ENCODE results near the gene IRF8.

IRF8 gene

DNA sequence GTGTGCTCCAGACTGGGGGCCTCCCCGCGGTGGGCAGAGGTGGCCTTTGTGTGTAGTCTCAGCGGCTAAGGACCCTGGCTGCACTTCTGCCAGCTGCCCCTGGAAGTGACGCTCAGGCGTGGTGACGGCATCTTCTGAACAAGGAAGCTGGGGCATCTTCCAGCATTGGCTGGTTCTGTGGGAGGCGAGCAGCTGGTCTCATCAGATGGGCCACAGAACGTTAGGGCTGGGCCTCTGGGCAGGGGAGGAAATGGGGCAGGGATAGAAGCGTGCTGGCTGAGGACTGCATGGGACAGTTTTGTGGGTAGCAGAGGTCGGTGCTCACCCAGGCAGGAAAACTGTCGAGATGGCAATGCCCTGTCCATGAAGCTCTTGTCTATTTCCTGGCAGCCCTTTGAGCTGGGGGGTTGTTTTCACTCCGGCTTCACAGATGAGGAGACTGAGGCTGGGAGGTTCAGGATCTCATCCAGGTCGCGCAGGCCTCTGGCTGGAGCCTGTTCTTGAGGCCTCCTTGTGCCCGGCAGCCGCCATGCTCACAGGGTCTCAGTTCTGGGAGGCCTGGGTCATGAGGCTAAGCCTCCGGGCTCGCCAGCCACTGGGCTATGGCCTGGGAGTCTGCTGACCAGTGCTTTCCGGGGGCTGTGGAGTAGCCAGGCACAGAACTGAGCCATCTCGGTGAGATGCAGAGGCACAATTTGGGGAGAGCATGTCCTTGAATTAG, 16.3 kb downstream of the IRF8 start:
- no peak for DNase-seq

DNA sequence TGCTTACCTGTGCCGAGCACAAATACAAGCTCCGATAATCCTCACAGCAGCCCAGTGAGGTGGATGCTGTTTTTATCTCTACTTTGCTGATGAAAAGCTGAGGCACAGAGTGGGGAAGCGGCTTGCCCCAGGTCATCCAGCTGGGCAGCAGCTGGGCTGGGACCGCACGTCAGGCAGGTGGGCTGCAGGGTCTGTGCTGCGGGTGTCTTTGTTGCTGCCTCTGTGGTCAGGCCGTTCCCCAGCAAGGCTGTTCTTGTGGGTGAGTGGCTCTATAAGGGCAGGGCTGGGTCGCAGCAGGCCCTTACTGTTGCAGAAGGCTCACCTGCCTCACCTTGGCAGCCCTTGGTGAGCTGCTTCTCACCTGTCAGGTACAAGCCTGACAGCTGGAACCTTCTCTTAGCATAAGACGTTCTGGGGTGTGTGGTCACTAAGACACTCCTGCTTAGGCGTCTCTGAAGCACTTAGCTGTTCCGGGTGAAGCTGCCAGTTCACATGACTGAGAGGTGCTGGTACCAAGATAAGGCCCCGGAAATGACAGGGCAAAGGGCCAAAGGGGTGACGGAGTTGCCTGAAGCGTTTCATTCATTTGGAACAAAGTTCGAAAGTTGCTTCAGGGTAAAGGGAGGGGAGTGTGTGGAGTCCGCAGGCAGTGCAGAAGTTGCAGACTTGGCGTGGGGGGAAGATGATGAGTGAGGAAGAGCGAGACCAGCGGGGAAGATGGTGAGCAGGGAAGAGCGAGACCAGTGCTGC, 17.4 kb downstream of the IRF8 start:
- no peak for DNase-seq

DNA sequence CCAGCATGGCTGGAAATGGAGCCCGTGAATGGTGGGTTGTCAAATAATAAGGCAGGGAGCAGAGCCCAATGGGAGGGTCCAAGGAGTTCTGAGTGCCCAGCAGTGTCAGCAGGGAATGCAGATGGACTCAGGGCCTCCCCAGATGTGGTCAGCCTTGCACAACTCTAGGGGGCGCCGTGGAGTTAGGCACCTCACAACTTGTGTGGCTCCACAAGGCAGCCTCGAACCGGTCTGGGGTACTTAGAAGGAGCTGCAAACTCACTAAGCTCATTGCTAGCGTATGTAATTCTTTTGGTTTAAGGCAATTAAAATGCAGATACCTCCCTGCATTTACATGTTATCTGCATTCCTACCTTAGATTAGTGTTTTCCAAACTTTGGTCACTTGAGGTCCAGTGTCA, 18.1 kb downstream of the IRF8 start:
- DNase-seq = no peak

DNA sequence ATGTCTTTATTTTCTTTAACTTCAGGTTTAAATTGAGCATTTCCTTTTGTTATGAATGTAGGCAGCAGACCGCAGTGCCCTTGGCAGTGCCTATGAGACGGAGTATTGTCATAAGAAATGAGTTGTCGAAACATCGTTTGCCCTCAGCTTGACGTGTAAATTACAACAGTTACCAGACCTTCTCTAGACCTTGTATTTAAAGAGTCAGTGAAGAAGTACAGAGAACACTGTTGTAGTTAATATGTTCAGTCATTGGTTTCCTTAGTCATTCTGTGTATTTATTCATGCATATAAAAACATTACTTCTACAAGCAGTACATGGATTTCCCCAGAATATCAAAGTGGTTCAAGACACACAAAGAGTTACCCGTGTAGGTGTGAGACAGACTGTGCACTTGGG, 19.0 kb downstream of the IRF8 start:
- DNase-seq = no peak

DNA sequence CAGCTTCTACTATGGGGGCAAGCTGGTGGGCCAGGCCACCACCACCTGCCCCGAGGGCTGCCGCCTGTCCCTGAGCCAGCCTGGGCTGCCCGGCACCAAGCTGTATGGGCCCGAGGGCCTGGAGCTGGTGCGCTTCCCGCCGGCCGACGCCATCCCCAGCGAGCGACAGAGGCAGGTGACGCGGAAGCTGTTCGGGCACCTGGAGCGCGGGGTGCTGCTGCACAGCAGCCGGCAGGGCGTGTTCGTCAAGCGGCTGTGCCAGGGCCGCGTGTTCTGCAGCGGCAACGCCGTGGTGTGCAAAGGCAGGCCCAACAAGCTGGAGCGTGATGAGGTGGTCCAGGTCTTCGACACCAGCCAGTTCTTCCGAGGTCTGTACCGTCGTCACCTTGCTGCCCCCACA, 19.5 kb downstream of the IRF8 start:
- no peak for DNase-seq

GRCh38 chr16:85919271-85920267, 20.6 kb downstream of the IRF8 start:
- no peak for DNase-seq

DNA sequence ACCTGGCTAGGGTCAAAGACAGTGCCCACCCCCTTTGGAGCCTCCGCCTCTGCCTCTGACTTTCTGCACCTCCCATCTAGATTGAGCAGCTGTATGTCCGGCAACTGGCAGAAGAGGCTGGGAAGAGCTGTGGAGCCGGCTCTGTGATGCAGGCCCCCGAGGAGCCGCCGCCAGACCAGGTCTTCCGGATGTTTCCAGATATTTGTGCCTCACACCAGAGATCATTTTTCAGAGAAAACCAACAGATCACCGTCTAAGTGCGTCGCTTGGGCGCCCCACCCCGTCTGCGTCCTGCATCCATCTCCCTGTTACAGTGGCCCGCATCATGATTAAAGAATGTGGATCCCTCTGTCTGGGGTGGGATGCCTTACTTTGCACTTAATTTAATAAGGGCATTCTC, 22.1 kb downstream of the IRF8 start:
- DNase-seq = no peak

DNA sequence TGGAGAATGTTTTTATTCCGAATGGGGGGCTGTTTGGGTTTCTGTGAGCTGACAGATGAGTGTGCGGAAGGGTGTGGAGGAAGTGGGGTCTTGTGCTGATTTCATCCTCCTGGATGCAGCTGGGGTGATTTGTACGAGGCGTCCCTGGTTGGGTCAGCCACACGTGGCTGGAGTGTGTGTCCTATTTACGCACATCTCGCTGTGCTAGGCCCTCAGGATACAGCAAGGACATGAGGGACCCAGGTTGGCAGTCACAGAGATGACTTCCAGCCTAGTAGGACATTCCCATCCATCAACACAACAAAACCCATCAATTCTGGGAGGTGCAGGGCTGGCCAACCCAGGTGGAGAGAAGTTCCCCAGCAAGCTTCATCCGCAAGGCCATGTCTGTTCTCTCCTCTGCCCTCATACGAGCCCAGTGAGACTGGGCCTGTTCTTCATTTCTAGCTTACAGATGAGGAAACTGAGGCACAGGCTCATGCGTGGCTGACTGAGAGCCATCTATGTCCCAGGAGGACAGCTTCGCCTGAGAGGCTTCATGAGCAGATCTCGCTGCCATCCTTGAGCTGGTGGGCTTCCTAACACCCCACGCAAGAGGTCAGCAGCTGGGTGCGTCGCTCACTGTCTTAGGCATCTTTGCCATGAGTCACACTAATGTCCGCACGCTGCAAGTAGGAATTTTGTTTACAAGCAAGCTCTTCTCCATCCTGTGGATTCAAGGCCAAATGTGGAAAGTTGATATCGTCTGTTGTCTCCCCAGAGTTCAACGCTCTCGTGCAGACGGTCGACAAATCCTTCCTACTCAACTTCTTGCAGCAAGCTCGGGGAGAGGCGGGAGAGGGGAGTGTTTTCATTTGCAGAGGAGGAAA, 24.4 kb downstream of the IRF8 start:
- DNase-seq = no peak

- no peak for DNase-seq
Measured at GRCh38 chr16:85924675-85925074, 25.7 kb downstream of the IRF8 start.

DNA sequence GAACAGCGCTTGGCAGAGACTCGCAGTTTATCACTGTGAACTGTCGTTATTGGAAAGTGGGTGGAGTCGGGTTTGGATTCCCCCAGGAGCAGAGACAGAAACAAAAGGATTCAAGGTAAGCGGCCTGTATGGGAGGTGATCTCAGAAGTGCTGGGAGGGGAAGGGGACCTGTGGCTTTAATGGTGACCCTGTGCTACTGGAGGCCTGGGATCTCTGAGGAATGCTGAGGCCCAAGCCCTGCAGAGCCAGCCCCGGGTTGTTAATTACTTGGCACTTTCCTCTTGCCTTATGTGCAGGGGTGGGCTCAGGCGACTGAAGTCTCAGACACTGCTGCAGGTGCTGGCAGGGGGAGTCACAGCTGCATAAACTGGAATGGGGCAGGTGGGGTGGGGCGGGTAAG, 27.4 kb downstream of the IRF8 start:
- DNase-seq = no peak

DNA sequence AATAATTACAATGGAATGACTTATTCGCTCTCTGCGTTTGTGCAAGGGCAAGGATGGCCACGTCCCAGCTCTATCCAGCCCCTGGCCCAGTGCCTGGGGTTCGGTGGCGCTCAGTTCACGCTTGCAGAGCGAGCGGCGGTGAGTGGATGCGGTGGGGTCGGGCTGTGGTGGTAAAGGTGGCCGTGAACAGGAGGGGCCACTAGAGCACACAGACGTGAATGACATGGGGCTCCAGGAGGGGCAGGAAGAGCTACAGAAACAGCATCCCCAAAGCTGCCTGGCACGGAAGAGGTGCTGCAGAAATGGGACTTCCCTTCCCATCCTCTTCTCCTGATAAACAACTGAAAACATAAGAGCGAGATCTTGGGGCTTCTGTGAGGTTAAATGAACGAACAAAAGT, 28.4 kb downstream of the IRF8 start:
- no peak for DNase-seq

- DNase-seq = no peak
Measured at GRCh38 chr16:85927959-85928358, 29.0 kb downstream of the IRF8 start.

DNA sequence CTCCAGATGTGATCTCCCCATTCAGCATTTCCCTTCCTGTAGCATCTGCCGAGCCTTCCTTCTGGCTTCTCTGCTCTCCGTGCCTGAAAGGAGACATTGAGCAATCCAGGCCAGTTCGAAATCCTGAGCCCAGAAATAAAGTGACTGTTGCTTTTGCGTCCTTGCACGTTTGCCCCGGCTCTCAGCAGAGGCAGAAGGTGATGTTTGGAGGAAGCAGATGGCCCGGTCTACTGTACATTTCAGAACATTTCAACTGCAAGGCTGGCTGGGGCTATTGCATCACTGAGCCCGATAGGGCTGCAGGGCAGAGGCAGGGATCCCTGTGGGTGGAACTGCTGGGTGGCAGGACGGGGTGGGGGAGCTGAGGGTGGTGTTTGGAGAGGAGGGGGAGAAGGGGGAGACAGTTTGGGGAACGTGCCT, 29.4 kb downstream of the IRF8 start:
- no peak for DNase-seq

GRCh38 chr16:85929259-85929721, 30.3 kb downstream of the IRF8 start:
- DNase-seq = no peak

DNA sequence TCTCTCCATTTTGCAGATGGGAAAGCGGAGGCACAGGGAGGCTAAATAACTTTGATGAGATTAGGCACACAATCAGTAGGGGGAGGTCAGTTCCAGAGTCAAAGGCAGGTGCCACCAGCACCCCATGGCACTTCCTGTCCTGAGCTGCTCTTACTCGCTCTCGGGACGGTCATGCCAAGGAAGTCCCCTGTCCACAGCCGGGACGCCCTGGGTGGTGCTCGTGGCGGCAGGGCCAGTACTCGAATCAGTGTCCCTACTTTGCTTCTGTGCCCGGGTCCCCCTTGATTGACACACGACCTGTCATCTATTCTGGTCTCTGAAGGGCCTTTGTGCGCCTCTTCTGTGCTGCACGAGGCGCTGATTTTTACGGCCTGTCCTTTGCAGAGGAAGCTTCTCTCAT, 31.3 kb downstream of the IRF8 start:
- no peak for DNase-seq

- no peak for DNase-seq
Measured at GRCh38 chr16:85931596-85932402, 32.8 kb downstream of the IRF8 start.

DNA sequence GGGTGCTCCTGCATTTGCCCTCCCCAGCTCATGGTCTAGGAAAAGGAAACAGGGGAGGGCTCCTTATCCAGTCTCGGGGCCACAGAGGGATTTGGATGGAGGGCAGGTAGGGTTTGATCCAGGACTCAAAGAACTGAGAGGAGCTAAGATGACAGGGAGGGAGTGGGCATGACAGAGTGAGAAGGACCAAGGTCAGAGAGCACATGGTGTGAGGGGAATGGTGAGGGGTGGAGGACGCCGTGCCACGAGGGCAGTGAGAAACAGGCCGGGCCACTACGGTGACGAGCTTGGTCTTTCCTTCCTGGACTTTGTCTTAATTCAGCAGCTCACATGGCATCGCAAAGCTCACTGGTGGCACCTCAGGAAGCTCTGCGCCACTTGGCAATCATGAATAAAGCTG, 35.2 kb downstream of the IRF8 start:
- no peak for DNase-seq

GRCh38 chr16:85935391-85935973, 36.5 kb downstream of the IRF8 start:
- no peak for DNase-seq

DNA sequence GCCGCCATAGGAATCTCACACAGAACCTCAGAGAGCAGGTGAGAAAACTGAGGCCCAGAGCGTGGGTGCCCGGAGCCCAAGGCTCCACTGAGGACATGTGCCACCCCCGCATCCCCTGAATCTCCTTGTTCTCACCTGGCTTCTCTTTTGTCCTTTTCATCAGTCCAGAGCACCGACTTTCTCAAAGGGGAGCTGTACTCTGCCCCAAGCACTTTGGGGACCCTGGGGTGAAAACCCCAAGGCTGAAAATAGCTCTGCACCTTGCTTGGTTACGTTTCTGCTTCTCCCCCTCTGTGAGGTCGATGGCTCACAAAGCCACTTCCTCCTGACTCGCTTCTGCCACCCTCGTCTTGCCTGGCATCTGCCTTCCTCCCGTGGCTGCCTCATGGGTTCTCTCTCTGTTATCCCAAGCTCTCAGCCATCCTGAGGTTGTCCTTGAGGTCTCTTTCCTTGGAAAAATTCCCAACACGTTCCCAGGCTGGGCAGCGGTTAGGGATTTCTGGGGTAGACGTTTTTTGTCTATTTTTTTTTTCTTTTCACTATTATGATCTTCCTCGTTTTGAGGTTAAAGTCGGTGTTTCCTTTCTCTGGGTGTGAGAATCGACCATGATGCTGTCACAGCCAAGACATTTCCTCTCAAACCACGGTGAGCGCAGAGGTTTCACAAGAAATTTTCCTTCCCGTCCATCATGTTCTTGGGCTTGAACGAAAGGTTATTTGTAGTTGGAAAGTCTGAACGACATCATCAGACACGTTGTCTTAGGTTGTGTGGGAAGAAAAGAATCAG, 37.2 kb downstream of the IRF8 start:
- DNase-seq = no peak

DNA sequence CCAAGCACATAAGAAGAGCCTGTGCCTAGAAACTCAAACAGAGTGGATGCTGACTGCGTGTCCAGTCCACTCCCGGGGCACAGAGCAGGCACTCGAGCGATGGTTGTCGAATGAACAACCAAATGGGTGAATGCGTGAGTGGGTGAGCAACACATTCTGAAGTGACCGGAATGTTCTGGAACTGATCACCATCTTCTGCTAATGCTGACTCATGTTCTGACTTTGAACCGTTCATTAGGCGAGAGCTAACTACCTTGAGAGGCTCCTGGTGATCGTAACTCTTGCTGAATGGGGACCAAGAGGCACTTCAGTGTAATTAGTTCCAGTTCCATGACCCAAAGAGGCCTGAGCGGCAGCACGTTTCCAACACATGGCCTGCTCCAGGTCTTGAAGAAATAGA, 37.9 kb downstream of the IRF8 start:
- no peak for DNase-seq
